ENCODE results near the gene NET1.

DNA sequence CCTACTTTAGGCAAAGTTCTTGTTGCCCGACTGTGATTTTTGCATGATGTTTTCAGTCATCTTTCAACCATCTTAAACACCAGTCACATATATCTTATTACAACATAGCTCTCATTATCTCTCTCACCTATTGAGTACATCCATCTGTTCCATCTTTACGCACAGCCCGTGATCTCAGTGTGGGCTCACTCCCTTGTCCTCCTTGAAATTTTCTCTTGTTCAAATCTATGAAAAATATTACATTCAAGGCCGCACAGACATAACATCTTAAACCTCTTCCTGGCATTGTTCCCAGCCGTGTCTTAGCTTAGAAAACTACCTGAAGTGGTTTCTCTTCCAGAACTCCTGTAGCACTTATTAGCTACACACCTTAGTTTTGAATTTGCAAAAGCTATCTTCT, 32.6 kb downstream of the NET1 start:
- no peak for TF ChIP-seq CTCF (IDR thresholded peaks at IDR 0.05)
- no peak for TF ChIP-seq POLR2A (IDR thresholded peaks at IDR 0.05)

Data from lower leg skin (tissue), 3 donors.